K562 treated with DMSO at 1 percent for 24 hours (cell line): ENCODE results near the gene THSD7A. TPM values are rescaled to one million over a fixed set of nuclear protein-coding genes. Genes with fewer than 3 reads are reported as not detected.

Experiments
- total RNA-seq: library from RNA; unstranded; fragments of 300-600 nt; gene quantifications from 2 replicates; pipeline ENCODE4 v1.2.3, GENCODE V29; 2022; ENCODE audit warnings: low read depth; ENCODE audit not compliant: insufficient read depth

THSD7A gene
- not detected in 2 replicates for total RNA-seq

GRCh38 chr7:11831736-11832495, at the start of gene THSD7A:
THSD7A (minus strand) TSS chr7:11832198; CDS start chr7:11831946, 252 bp downstream.

